K562 (cell line): Measurements from ENCODE around the gene MAP7D1. TPM values are rescaled to one million over a fixed set of nuclear protein-coding genes. Genes with fewer than 3 reads are reported as not detected.

Source experiments
- ARID1B ChIP-seq: fragments of 450-650 bp; IDR thresholded peaks from 2 replicates; pipeline ENCODE4 v1.6.1; 2016; ENCODE audit warnings: antibody characterized with exemption, mild to moderate bottlenecking, inconsistent platforms
- CHD7 ChIP-seq: fragments of 200-600 bp; sonication (generic); IDR thresholded peaks from one replicate; pipeline ENCODE4 v1.6.1; 2012; ENCODE audit warnings: mild to moderate bottlenecking, low read depth, low read length, inconsistent platforms
- CSDE1 ChIP-seq, 2 experiments: fragments of 450-650 bp; IDR thresholded peaks; 2 replicates each; pipeline ENCODE4 v1.6.1; 2016; ENCODE audit warnings: mild to moderate bottlenecking in 1 of 2
- KAT7 ChIP-seq: sonication (generic); formaldehyde crosslinking; IDR thresholded peaks from 2 replicates; pipeline ENCODE4 v1.8.0; 2022; ENCODE audit warnings: missing genetic modification reagents, mild to moderate bottlenecking, borderline replicate concordance
- MYC ChIP-seq, 2 experiments: fragments of 250-450 bp in 1 of 2; sonication (Bioruptor Pico) in 1 of 2; IDR thresholded peaks; 2 replicates each; pipeline versions ENCODE4 v1.5.1 to v1.6.1; 2012 to 2021; ENCODE audit warnings: low read depth in 2 of 2, borderline replicate concordance in 1 of 2, improper control_type of control experiment in 1 of 2, low read length in 1 of 2, mild to moderate bottlenecking in 1 of 2, moderate library complexity in 1 of 2
- NFIC ChIP-seq: fragments of 450-650 bp; IDR thresholded peaks from 2 replicates; pipeline ENCODE4 v1.6.1; 2017; ENCODE audit warnings: mild to moderate bottlenecking, inconsistent platforms
- SAP30 ChIP-seq: fragments of 200-600 bp; sonication (generic); IDR thresholded peaks from 2 replicates; pipeline ENCODE4 v1.6.1; 2012; ENCODE audit warnings: borderline replicate concordance, low read depth, mild to moderate bottlenecking, moderate library complexity, low read length, control low read depth, inconsistent platforms; ENCODE audit not compliant: insufficient read depth, poor library complexity, severe bottlenecking
- ZNF212 ChIP-seq: fragments of 450-650 bp; formaldehyde crosslinking; IDR thresholded peaks from 2 replicates; pipeline ENCODE4 v1.4.0; 2020; ENCODE audit warnings: mild to moderate bottlenecking
- ZNF518B ChIP-seq: fragments of 250-450 bp; sonication (Bioruptor Pico); IDR thresholded peaks from 2 replicates; pipeline ENCODE4 v1.5.0; 2021; ENCODE audit warnings: mild to moderate bottlenecking, moderate library complexity
- polyA plus RNA-seq, 8 experiments: library from polyadenylated mRNA; depleted of rRNA in 4 of 8; stranded (reverse) in 5 of 8; unstranded in 3 of 8; fragments of >200 nt; fragmentation: Nextera tagmentation in 2 of 8; fragmentation: Illumina TruSeq in 1 of 8; extraction: Ambion mirVana in 2 of 8; extraction: Trizol in 1 of 8; gene quantifications; 2 replicates each; pipeline versions ENCODE4 v1.2.1 to v1.2.3, GENCODE V29; 2011 to 2014; ENCODE audit warnings: inconsistent platforms in 1 of 8, missing spikeins in 1 of 8
- total RNA-seq, 7 experiments: library from RNA; depleted of rRNA in 6 of 7; stranded (reverse); fragments of >200 nt in 6 of 7; fragmentation: Illumina TruSeq in 2 of 7; extraction: Trizol in 2 of 7; gene quantifications; 2 replicates each; pipeline versions ENCODE4 v1.2.1 to v1.2.3, GENCODE V29; 2011 to 2021; ENCODE audit warnings: low replicate concordance in 1 of 7
- TF ChIP-seq, protein P1 (sequence below): fragments of 250-450 bp; sonication (Bioruptor Pico); IDR thresholded peaks from 2 replicates; pipeline ENCODE4 v1.8.0; 2022; ENCODE audit warnings: inconsistent platforms, mild to moderate bottlenecking, moderate library complexity, borderline replicate concordance

MAP7D1 gene
- total and polyA plus RNA-seq, 9 of the 15 experiments (the other 6 are each of a cell fraction or from before 2014, with no cell fraction given) = 3.6 to 108 (median 34.5) TPM

DNA sequence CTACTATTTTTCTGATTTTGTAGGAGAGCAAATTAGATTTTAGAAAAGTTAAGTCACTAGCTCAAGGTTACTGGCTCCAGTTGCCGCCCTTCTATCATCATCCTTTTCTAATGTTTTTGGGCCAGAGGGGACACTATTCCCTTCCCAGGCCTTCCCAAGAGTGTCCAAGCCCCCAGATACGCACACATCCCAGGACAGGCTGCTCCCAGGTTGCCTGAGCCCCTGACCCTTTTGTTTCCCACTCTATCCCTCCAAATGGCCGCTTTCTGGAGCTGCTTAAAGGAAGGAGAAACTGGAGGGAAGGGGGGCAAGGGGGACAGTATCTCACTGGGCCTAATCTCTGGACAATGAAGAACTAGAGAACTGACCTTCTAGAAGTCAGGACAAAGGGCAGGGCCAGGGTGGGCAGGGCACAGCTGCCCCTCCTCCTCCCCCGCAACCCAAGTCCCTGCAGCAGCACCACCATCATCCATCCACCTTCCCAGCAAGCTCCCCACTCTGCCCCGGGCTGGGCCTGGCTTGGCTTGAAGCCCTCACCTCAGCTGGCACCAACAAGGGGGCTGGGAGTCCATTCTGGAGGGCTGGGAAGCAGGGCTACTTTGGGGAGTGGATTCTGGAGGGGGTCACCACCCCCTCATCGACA lies 1.1 kb upstream of the MAP7D1 start (continued):
- no peak for TF ChIP-seq ARID1B
- peak; percentile 29; the same call in 1 of the 2 replicates for TF ChIP-seq NFIC
- no peak for TF ChIP-seq SAP30
- TF ChIP-seq CSDE1 (IDR thresholded peaks at IDR 0.05) = no peak
- TF ChIP-seq, protein P1, sequence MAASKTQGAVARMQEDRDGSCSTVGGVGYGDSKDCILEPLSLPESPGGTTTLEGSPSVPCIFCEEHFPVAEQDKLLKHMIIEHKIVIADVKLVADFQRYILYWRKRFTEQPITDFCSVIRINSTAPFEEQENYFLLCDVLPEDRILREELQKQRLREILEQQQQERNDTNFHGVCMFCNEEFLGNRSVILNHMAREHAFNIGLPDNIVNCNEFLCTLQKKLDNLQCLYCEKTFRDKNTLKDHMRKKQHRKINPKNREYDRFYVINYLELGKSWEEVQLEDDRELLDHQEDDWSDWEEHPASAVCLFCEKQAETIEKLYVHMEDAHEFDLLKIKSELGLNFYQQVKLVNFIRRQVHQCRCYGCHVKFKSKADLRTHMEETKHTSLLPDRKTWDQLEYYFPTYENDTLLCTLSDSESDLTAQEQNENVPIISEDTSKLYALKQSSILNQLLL (CRISPR knock-in tag) = no peak
- TF ChIP-seq MYC (IDR thresholded peaks at IDR 0.05; ENCODE audit: low read depth, low read length) = no peak
- no peak for TF ChIP-seq MYC (CRISPR knock-in tag; IDR thresholded peaks at IDR 0.05; ENCODE audit: borderline replicate concordance, low read depth)
- no peak for TF ChIP-seq CHD7
- TF ChIP-seq ZNF212 = 0 out of 2 replicates have a peak, but pooled peaks have one; percentile 28
- 0 out of 2 replicates have a peak, but pooled peaks have one; percentile 8 for TF ChIP-seq KAT7 (CRISPR knock-in tag)
- no peak for TF ChIP-seq ZNF518B (CRISPR knock-in tag)
